GM12878 (cell line): ENCODE data around the gene GALNT12.

Experiments
- CTCF ChIP-seq, 3 experiments: IDR thresholded peaks in 2 of 3; conservative IDR thresholded peaks in 1 of 3; 2 replicates each; pipeline ENCODE4 v1.5.1; 2011; ENCODE audit warnings: low read depth in 3 of 3, low read length in 3 of 3, mild to moderate bottlenecking in 3 of 3, control low read depth in 2 of 3, moderate library complexity in 2 of 3, inconsistent platforms in 1 of 3, mixed read lengths in 1 of 3; ENCODE audit not compliant: control insufficient read depth in 2 of 3, insufficient read depth in 1 of 3; ENCODE audit errors: extremely low read depth in 1 of 3
- IKZF1 ChIP-seq: fragments of 450-650 bp; conservative IDR thresholded peaks from 2 replicates; pipeline ENCODE4 v1.6.1; 2017; ENCODE audit warnings: antibody characterized with exemption, mild to moderate bottlenecking
- POLR2AphosphoS2 ChIP-seq: IDR thresholded peaks from 2 replicates; pipeline ENCODE4 v1.6.1; 2011; ENCODE audit warnings: low read depth, mild to moderate bottlenecking, low read length, improper control_type of control experiment, moderate library complexity
- RAD21 ChIP-seq: IDR thresholded peaks from 2 replicates; pipeline ENCODE4 v1.6.1; 2011; ENCODE audit warnings: mild to moderate bottlenecking, low read depth, low read length, moderate library complexity; ENCODE audit not compliant: insufficient read depth
- RBBP5 ChIP-seq: fragments of 200-600 bp; sonication (generic); conservative IDR thresholded peaks from 2 replicates; pipeline ENCODE4 v1.6.1; 2016
- SPI1 ChIP-seq: IDR thresholded peaks from 2 replicates; pipeline ENCODE4 v1.6.1; 2011; ENCODE audit warnings: low read depth, mild to moderate bottlenecking, low read length, moderate library complexity, borderline replicate concordance; ENCODE audit not compliant: insufficient read depth
- SUZ12 ChIP-seq: fragments of 200-600 bp; sonication (generic); IDR thresholded peaks from one replicate; pipeline ENCODE4 v1.6.1; 2018; ENCODE audit warnings: antibody characterized with exemption, mild to moderate bottlenecking; ENCODE audit not compliant: unreplicated experiment
- TF ChIP-seq, protein P1 (sequence below): fragments of 450-650 bp; formaldehyde crosslinking; IDR thresholded peaks from 2 replicates; pipeline ENCODE4 v1.5.0; 2022; ENCODE audit warnings: mild to moderate bottlenecking, missing genetic modification characterization
- TF ChIP-seq, protein P2 (sequence below): IDR thresholded peaks from 2 replicates; pipeline ENCODE4 v1.6.1; 2011; ENCODE audit warnings: borderline replicate concordance, low read depth, mild to moderate bottlenecking, moderate library complexity, low read length; ENCODE audit not compliant: insufficient read depth, poor library complexity, severe bottlenecking
- TF ChIP-seq, protein P3 (sequence below): fragments of 450-650 bp; IDR thresholded peaks from 2 replicates; pipeline ENCODE4 v1.6.1; 2016; ENCODE audit warnings: mild to moderate bottlenecking, moderate library complexity, borderline replicate concordance

DNA sequence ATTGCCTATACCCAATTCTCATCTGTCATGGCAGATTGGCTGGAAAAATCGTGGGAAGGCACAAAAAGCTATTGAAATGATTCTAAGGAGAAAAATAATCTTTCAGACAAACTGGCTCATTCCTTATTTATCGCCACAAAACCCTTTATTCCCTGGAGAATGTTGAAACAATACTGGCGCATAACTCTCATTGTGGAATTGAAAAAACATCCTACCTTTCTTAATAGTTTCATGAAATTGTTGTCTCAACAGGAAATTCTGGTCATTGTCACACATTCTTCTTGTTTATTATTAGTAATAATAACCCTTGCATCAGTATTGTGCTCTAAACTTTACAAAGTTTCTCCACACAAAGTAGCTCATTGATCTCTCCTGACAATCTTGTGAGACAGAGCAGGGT is 87.3 kb downstream of the GALNT12 start:
- TF ChIP-seq SPI1: no peak
- TF ChIP-seq, protein P1, sequence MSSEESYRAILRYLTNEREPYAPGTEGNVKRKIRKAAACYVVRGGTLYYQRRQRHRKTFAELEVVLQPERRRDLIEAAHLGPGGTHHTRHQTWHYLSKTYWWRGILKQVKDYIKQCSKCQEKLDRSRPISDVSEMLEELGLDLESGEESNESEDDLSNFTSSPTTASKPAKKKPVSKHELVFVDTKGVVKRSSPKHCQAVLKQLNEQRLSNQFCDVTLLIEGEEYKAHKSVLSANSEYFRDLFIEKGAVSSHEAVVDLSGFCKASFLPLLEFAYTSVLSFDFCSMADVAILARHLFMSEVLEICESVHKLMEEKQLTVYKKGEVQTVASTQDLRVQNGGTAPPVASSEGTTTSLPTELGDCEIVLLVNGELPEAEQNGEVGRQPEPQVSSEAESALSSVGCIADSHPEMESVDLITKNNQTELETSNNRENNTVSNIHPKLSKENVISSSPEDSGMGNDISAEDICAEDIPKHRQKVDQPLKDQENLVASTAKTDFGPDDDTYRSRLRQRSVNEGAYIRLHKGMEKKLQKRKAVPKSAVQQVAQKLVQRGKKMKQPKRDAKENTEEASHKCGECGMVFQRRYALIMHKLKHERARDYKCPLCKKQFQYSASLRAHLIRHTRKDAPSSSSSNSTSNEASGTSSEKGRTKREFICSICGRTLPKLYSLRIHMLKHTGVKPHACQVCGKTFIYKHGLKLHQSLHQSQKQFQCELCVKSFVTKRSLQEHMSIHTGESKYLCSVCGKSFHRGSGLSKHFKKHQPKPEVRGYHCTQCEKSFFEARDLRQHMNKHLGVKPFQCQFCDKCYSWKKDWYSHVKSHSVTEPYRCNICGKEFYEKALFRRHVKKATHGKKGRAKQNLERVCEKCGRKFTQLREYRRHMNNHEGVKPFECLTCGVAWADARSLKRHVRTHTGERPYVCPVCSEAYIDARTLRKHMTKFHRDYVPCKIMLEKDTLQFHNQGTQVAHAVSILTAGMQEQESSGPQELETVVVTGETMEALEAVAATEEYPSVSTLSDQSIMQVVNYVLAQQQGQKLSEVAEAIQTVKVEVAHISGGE: no peak
- TF ChIP-seq POLR2AphosphoS2: no peak
- no peak for TF ChIP-seq CTCF (IDR thresholded peaks at IDR 0.05 in 2 of 3, conservative IDR thresholded peaks at IDR 0.05 in 1 of 3; ENCODE audit: control insufficient read depth in 2 of 3, extremely low read depth in 1 of 3, insufficient read depth in 1 of 3, low read depth in 3 of 3, low read length in 3 of 3)
- no peak for TF ChIP-seq RAD21
- TF ChIP-seq, protein P2, sequence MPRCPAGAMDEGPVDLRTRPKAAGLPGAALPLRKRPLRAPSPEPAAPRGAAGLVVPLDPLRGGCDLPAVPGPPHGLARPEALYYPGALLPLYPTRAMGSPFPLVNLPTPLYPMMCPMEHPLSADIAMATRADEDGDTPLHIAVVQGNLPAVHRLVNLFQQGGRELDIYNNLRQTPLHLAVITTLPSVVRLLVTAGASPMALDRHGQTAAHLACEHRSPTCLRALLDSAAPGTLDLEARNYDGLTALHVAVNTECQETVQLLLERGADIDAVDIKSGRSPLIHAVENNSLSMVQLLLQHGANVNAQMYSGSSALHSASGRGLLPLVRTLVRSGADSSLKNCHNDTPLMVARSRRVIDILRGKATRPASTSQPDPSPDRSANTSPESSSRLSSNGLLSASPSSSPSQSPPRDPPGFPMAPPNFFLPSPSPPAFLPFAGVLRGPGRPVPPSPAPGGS: no peak
- no peak for TF ChIP-seq SUZ12
- TF ChIP-seq, protein P3, sequence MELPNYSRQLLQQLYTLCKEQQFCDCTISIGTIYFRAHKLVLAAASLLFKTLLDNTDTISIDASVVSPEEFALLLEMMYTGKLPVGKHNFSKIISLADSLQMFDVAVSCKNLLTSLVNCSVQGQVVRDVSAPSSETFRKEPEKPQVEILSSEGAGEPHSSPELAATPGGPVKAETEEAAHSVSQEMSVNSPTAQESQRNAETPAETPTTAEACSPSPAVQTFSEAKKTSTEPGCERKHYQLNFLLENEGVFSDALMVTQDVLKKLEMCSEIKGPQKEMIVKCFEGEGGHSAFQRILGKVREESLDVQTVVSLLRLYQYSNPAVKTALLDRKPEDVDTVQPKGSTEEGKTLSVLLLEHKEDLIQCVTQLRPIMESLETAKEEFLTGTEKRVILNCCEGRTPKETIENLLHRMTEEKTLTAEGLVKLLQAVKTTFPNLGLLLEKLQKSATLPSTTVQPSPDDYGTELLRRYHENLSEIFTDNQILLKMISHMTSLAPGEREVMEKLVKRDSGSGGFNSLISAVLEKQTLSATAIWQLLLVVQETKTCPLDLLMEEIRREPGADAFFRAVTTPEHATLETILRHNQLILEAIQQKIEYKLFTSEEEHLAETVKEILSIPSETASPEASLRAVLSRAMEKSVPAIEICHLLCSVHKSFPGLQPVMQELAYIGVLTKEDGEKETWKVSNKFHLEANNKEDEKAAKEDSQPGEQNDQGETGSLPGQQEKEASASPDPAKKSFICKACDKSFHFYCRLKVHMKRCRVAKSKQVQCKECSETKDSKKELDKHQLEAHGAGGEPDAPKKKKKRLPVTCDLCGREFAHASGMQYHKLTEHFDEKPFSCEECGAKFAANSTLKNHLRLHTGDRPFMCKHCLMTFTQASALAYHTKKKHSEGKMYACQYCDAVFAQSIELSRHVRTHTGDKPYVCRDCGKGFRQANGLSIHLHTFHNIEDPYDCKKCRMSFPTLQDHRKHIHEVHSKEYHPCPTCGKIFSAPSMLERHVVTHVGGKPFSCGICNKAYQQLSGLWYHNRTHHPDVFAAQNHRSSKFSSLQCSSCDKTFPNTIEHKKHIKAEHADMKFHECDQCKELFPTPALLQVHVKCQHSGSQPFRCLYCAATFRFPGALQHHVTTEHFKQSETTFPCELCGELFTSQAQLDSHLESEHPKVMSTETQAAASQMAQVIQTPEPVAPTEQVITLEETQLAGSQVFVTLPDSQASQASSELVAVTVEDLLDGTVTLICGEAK: no peak
- TF ChIP-seq IKZF1: no peak
- TF ChIP-seq RBBP5: no peak
